OCI-LY1 (cell line): ENCODE measurements around the gene ZSWIM8.

Experiments
- H2AFZ ChIP-seq: fragments of 200-600 bp; sonication (generic), shearing (Covaris generic); 2 replicates; pipeline ENCODE4 v1.6.0; 2014; ENCODE audit warnings: antibody characterized with exemption, mild to moderate bottlenecking, low read length
- H3F3A ChIP-seq: fragments of 200-600 bp; sonication (generic), shearing (Covaris generic); 2 replicates; pipeline ENCODE4 v1.6.0; 2014; ENCODE audit warnings: mild to moderate bottlenecking, antibody characterized with exemption, low read length, moderate library complexity; ENCODE audit not compliant: insufficient read depth
- H3K27ac ChIP-seq: fragments of 200-600 bp; sonication (generic); 2 replicates; pipeline ENCODE4 v1.5.1; 2014; ENCODE audit warnings: low read length, mixed run types, mild to moderate bottlenecking, low read depth; ENCODE audit not compliant: poor library complexity, severe bottlenecking
- H3K27me3 ChIP-seq: fragments of 200-600 bp; sonication (generic); 2 replicates; pipeline ENCODE4 v1.6.0; 2014; ENCODE audit warnings: antibody characterized with exemption, mild to moderate bottlenecking, low read length, moderate library complexity; ENCODE audit not compliant: insufficient read depth
- H3K36me3 ChIP-seq: fragments of 200-600 bp; sonication (generic); 2 replicates; pipeline ENCODE4 v1.6.1; 2014; ENCODE audit warnings: mild to moderate bottlenecking, antibody characterized with exemption, low read length, moderate library complexity, mixed read lengths; ENCODE audit not compliant: insufficient read depth
- H3K4me1 ChIP-seq: fragments of 200-600 bp; sonication (generic); 2 replicates; pipeline ENCODE4 v1.5.1; 2014; ENCODE audit warnings: mild to moderate bottlenecking, low read length, moderate library complexity; ENCODE audit not compliant: insufficient read depth, severe bottlenecking
- H3K4me2 ChIP-seq: fragments of 200-600 bp; sonication (generic), shearing (Covaris generic); 2 replicates; pipeline ENCODE4 v1.6.1; 2014; ENCODE audit warnings: low read length
- H3K4me3 ChIP-seq: fragments of 200-600 bp; sonication (generic); 2 replicates; pipeline ENCODE4 v1.5.1; 2014; ENCODE audit warnings: low read length, low read depth, mild to moderate bottlenecking, mixed read lengths; ENCODE audit not compliant: poor library complexity, severe bottlenecking
- H3K79me2 ChIP-seq: fragments of 200-600 bp; shearing (Covaris generic); 2 replicates; pipeline ENCODE4 v1.6.1; 2016; ENCODE audit warnings: mixed run types, low read length, mixed read lengths; ENCODE audit not compliant: insufficient read depth
- H3K9ac ChIP-seq: fragments of 200-600 bp; sonication (generic), shearing (Covaris generic); 2 replicates; pipeline ENCODE4 v1.6.1; 2014; ENCODE audit warnings: mild to moderate bottlenecking, low read length, mixed read lengths
- H3K9me2 ChIP-seq: fragments of 200-600 bp; sonication (generic), shearing (Covaris generic); 2 replicates; pipeline ENCODE4 v1.6.1; 2014; ENCODE audit warnings: low read depth, mild to moderate bottlenecking, low read length, mixed read lengths
- H3K9me3 ChIP-seq: fragments of 200-600 bp; shearing (Covaris generic); 2 replicates; pipeline ENCODE4 v1.6.1; 2014; ENCODE audit warnings: low read length, mixed read lengths
- H4K20me1 ChIP-seq: fragments of 200-600 bp; sonication (generic), shearing (Covaris generic); 2 replicates; pipeline ENCODE4 v1.6.0; 2016; ENCODE audit warnings: mild to moderate bottlenecking, low read length; ENCODE audit not compliant: insufficient read depth
- EZH2 ChIP-seq: fragments of 200-600 bp; sonication (generic), shearing (Covaris generic); IDR thresholded peaks from 2 replicates; pipeline ENCODE4 v1.8.0; 2017; ENCODE audit warnings: borderline replicate concordance, mixed run types, mild to moderate bottlenecking, antibody characterized with exemption, low read length, moderate library complexity, mixed read lengths
- TF ChIP-seq, protein P1 (sequence below): fragments of 200-600 bp; sonication (generic), shearing (Covaris generic); IDR thresholded peaks from 2 replicates; pipeline ENCODE4 v1.5.1; 2017; ENCODE audit warnings: mild to moderate bottlenecking, antibody characterized with exemption, low read length, moderate library complexity, mixed read lengths

ZSWIM8 gene

DNA sequence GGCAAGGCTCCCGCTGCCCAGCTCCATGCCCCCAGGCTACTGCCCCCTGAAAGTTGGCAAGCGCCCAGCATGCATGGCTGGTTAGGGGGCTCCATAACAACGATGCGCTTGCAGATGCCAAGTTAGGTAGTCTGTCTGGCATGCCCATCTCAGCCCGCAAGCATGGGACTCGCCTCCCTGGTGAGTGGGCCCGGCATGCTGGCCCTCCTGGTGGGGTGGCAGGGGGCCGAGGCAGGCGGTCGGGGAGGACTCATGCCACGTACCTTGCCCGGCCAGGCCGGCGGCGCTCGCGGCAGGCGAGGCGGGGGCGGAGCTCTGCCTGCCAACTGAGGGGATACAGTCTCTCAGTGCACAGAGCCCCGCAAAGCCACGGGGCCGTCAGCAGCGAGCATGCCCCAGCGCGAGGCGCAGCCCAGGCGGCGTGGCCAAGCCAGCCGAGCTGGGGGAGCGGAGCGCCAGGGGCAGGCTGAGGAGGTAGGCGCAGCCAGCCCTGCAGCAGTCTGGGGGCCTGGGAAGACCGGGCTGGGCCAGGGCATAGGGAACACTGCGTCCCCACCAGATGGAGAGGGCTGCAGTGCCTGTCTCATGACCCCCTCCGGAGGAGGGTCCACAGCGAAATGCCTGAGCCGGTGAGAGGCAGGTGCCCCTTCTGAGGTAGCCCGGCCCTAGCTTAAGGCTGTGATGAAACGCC is 54.0 kb downstream of the ZSWIM8 start:
- H3K4me1 ChIP-seq: no peaks in the 10 kb centered on the region
- H3K9me2 ChIP-seq: no peaks in the 10 kb centered on the region
- H3K9me3 ChIP-seq: no peaks in the 10 kb centered on the region
- H3K27ac ChIP-seq: no peak overlapping the region
- H3K9ac ChIP-seq: no peak overlapping the region
- no peak overlapping the region for H3K4me2 ChIP-seq
- peaks cover 35% of the 10 kb centered on the region; the same call in 1 of the 2 replicates for H3K36me3 ChIP-seq
- no peak for TF ChIP-seq EZH2
- TF ChIP-seq, protein P1, sequence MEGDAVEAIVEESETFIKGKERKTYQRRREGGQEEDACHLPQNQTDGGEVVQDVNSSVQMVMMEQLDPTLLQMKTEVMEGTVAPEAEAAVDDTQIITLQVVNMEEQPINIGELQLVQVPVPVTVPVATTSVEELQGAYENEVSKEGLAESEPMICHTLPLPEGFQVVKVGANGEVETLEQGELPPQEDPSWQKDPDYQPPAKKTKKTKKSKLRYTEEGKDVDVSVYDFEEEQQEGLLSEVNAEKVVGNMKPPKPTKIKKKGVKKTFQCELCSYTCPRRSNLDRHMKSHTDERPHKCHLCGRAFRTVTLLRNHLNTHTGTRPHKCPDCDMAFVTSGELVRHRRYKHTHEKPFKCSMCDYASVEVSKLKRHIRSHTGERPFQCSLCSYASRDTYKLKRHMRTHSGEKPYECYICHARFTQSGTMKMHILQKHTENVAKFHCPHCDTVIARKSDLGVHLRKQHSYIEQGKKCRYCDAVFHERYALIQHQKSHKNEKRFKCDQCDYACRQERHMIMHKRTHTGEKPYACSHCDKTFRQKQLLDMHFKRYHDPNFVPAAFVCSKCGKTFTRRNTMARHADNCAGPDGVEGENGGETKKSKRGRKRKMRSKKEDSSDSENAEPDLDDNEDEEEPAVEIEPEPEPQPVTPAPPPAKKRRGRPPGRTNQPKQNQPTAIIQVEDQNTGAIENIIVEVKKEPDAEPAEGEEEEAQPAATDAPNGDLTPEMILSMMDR: no peak
- no peaks in the 10 kb centered on the region for H4K20me1 ChIP-seq
- H3K79me2 ChIP-seq: no peaks in the 10 kb centered on the region
- H3K4me3 ChIP-seq: no peak overlapping the region
- H3K27me3 ChIP-seq: no peaks in the 10 kb centered on the region
- no peaks in the 10 kb centered on the region for H3F3A ChIP-seq
- H2AFZ ChIP-seq: no peak overlapping the region

DNA sequence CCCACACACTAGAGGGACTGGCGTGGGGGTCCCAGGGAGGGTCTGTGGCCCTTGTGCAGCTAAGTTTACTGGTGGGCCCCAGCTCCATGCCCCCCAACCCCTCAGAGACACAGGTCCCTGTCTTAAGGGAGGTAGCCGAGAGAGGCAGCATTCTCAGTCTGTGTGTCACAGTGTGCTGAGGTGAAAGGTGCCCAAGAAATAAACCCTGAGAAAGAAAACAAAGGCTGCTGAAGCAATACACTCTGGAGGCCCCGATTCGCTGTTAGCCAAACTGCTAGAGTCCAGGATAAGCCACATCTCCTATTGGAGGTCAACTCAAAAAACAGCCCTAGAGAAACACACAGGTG is 54.6 kb downstream of the ZSWIM8 start:
- Histone ChIP-seq H3K36me3 (peaks cover 31% of the 10 kb centered on the region; the same call in 1 of the 2 replicates), H3K27ac (no peak overlapping the region)

DNA sequence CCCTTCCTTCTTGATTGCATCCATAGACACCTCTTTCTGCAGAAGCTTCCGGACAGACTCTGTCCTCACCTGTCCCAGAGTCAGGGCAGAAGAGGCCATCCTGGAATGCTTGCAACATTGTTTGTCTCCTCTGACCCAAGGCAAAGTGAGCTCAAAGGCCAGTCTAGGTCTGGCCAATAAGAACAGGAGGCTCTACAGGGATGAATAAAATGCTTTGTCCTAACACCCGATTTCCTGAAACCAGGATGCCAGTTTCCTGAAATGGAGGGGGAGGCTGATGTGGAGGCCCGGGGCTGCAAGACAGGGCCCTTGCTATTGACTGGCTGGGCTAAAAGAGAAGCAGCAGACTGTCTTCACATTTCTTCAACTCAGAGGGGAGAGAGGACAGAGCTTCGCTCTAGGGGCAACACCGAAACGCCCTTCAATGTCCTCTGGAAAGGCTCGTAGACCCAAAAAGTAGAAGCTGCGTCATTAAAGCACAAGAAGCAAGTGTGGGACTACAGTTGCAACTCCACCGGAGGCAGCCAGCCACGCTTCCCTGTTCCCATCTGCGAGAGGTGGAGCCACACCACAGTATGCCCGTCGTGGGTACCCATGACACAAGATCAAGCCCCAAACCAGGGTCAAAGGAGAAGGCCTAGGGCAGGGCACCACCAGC is 55.1 kb downstream of the ZSWIM8 start:
- H3K4me1 ChIP-seq: no peaks in the 10 kb centered on the region
- no peak for TF ChIP-seq EZH2
- peaks cover 31% of the 10 kb centered on the region; the same call in 1 of the 2 replicates for H3K36me3 ChIP-seq
- H2AFZ ChIP-seq: no peak overlapping the region
- H3K4me3 ChIP-seq: no peak overlapping the region
- no peak overlapping the region for H3K27ac ChIP-seq
- H3K79me2 ChIP-seq: no peaks in the 10 kb centered on the region
- no peak overlapping the region for H3K9ac ChIP-seq
- no peaks in the 10 kb centered on the region for H3F3A ChIP-seq
- H3K4me2 ChIP-seq: no peak overlapping the region
- H3K27me3 ChIP-seq: no peaks in the 10 kb centered on the region
- H4K20me1 ChIP-seq: no peaks in the 10 kb centered on the region
- H3K9me3 ChIP-seq: no peaks in the 10 kb centered on the region
- no peaks in the 10 kb centered on the region for H3K9me2 ChIP-seq

More for the DNA sequence above, 54.6 kb downstream of the ZSWIM8 start:
- H3K9ac ChIP-seq: no peak overlapping the region
- H3K9me2 ChIP-seq: no peaks in the 10 kb centered on the region
- H3K27me3 ChIP-seq: no peaks in the 10 kb centered on the region
- no peak overlapping the region for H3K4me2 ChIP-seq
- H2AFZ ChIP-seq: no peak overlapping the region
- TF ChIP-seq, protein P1: no peak
- no peak for TF ChIP-seq EZH2
- H3K4me1 ChIP-seq: no peaks in the 10 kb centered on the region
- no peaks in the 10 kb centered on the region for H3K79me2 ChIP-seq
- H4K20me1 ChIP-seq: no peaks in the 10 kb centered on the region
- no peaks in the 10 kb centered on the region for H3K9me3 ChIP-seq
- H3K4me3 ChIP-seq: no peak overlapping the region
- H3F3A ChIP-seq: no peaks in the 10 kb centered on the region

DNA sequence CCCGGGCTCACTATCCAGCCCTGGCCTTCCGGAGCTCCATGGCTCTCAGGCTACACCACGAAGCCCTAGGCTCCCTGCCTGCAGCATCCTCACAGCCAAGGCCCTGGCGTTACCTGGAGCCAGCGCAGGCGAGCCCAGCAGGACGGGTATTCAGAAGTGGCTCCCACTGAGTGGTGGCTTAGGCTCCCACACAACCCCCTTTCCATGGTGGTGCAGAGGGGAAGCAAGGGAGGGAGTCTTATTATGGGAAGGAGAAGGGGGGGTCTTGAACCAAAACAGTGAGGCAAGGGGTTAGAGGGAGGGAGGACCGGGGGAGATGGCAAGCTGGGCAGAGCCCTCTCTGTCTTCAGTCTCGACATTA is 55.6 kb downstream of the ZSWIM8 start:
- no peaks in the 10 kb centered on the region for H3K79me2 ChIP-seq
- H3K4me2 ChIP-seq: no peak overlapping the region
- H3K27ac ChIP-seq: no peak overlapping the region
- no peak overlapping the region for H2AFZ ChIP-seq
- H3K4me1 ChIP-seq: no peaks in the 10 kb centered on the region
- no peaks in the 10 kb centered on the region for H3K9me2 ChIP-seq
- H3K9ac ChIP-seq: no peak overlapping the region
- no peaks in the 10 kb centered on the region for H3F3A ChIP-seq
- H3K36me3 ChIP-seq: peaks cover 31% of the 10 kb centered on the region; the same call in 1 of the 2 replicates
- no peak overlapping the region for H3K4me3 ChIP-seq
- H3K9me3 ChIP-seq: no peaks in the 10 kb centered on the region
- no peaks in the 10 kb centered on the region for H4K20me1 ChIP-seq
- TF ChIP-seq, protein P1: no peak
- no peak for TF ChIP-seq EZH2
- H3K27me3 ChIP-seq: no peaks in the 10 kb centered on the region
